ENCODE measurements around the gene FBN1. TPM values are rescaled to one million over a fixed set of nuclear protein-coding genes. Genes with fewer than 3 reads are reported as not detected.

The FBN1 gene
- total RNA-seq, 1 donor from 2014 or later = 54.0 TPM

- Mint-ChIP-seq H3K27me3 (ENCODE audit: unreplicated experiment) (no peaks in the 10 kb centered on the region), H3K36me3 (ENCODE audit: low read depth, unreplicated experiment) (no peaks in the 10 kb centered on the region), H3K9me3 (ENCODE audit: unreplicated experiment) (peaks cover 5% of the 10 kb centered on the region), H3K4me1 (ENCODE audit: unreplicated experiment) (peaks cover 8% of the 10 kb centered on the region), H3K27ac (ENCODE audit: unreplicated experiment) (no peak overlapping the region), H3K4me3 (ENCODE audit: unreplicated experiment) (no peak overlapping the region)
- DNase-seq (ENCODE audit: low spot score) = no peak
- TF ChIP-seq, protein P1, sequence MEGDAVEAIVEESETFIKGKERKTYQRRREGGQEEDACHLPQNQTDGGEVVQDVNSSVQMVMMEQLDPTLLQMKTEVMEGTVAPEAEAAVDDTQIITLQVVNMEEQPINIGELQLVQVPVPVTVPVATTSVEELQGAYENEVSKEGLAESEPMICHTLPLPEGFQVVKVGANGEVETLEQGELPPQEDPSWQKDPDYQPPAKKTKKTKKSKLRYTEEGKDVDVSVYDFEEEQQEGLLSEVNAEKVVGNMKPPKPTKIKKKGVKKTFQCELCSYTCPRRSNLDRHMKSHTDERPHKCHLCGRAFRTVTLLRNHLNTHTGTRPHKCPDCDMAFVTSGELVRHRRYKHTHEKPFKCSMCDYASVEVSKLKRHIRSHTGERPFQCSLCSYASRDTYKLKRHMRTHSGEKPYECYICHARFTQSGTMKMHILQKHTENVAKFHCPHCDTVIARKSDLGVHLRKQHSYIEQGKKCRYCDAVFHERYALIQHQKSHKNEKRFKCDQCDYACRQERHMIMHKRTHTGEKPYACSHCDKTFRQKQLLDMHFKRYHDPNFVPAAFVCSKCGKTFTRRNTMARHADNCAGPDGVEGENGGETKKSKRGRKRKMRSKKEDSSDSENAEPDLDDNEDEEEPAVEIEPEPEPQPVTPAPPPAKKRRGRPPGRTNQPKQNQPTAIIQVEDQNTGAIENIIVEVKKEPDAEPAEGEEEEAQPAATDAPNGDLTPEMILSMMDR (IDR thresholded peaks at IDR 0.05; ENCODE audit: unreplicated experiment) = no peak
Measured at GRCh38 chr15:48360841-48361240, 284.7 kb downstream of the FBN1 start.

Other genes with a start within 250 kb of the FBN1 start
- 4.7 TPM for gene CEP152, start 165.4 kb upstream of the FBN1 start, total RNA-seq (ENCODE audit: unreplicated experiment)
- 126 TPM for gene EID1, start 232.4 kb upstream of the FBN1 start, total RNA-seq (ENCODE audit: unreplicated experiment)